ENCODE results near the gene AWAT1.
"Not testable (repeated sequence)": the region's sequence is repeated elsewhere in the genome, so short reads cannot be mapped to it uniquely, and the experiment has no call there.

The AWAT1 gene

GRCh38 chrX:70241501-70241900 lies 7.0 kb downstream of the AWAT1 start:
- intact Hi-C loops (cut with DNase I; ENCODE audit: low total_unique reads): no loop called here
- Histone ChIP-seq H3K27ac (no peak overlapping the region), H3K4me3 (no peak overlapping the region), H3K4me1 (no peaks in the 10 kb centered on the region), H3K36me3 (no peaks in the 10 kb centered on the region), H3K27me3 (no peaks in the 10 kb centered on the region), H3K9me3 (no peaks in the 10 kb centered on the region)
- no peak for TF ChIP-seq CTCF (IDR thresholded peaks at IDR 0.05)
- no peak for DNase-seq

GRCh38 chrX:70243601-70244000 lies 9.1 kb downstream of the AWAT1 start:
- H3K36me3 ChIP-seq; DNase-seq; H3K9me3 ChIP-seq; H3K4me1 ChIP-seq; H3K27ac ChIP-seq; intact Hi-C loops (cut with DNase I; ENCODE audit: low total_unique reads); H3K27me3 ChIP-seq; H3K4me3 ChIP-seq: not testable (repeated sequence)

GRCh38 chrX:70244881-70245280 lies 10.4 kb downstream of the AWAT1 start:
- DNase-seq: no peak
- no peak for TF ChIP-seq CTCF (IDR thresholded peaks at IDR 0.05)
- H3K27me3 ChIP-seq: no peaks in the 10 kb centered on the region
- H3K4me1 ChIP-seq: no peaks in the 10 kb centered on the region
- no peak overlapping the region for H3K4me3 ChIP-seq
- no peaks in the 10 kb centered on the region for H3K9me3 ChIP-seq
- intact Hi-C loops (cut with DNase I; ENCODE audit: low total_unique reads): no loop called here
- no peaks in the 10 kb centered on the region for H3K36me3 ChIP-seq
- no peak overlapping the region for H3K27ac ChIP-seq

- no peak for TF ChIP-seq CTCF (IDR thresholded peaks at IDR 0.05)
- H3K4me3 ChIP-seq: no peak overlapping the region
Observed at GRCh38 chrX:70247252-70247651, 12.8 kb downstream of the AWAT1 start.

GRCh38 chrX:70252491-70252890 lies 18.0 kb downstream of the AWAT1 start:
- Histone ChIP-seq H3K9me3 (no peaks in the 10 kb centered on the region), H3K4me1 (no peaks in the 10 kb centered on the region), H3K4me3 (no peak overlapping the region), H3K27me3 (no peaks in the 10 kb centered on the region), H3K27ac (no peak overlapping the region), H3K36me3 (no peaks in the 10 kb centered on the region)
- intact Hi-C loops (cut with DNase I; ENCODE audit: low total_unique reads): no loop called here
- DNase-seq: no peak
- no peak for TF ChIP-seq CTCF (IDR thresholded peaks at IDR 0.05)

More at GRCh38 chrX:70247252-70247651, 12.8 kb downstream of the AWAT1 start:
- Histone ChIP-seq H3K4me1 (no peaks in the 10 kb centered on the region), H3K27me3 (no peaks in the 10 kb centered on the region), H3K36me3 (no peaks in the 10 kb centered on the region), H3K27ac (no peak overlapping the region), H3K9me3 (no peaks in the 10 kb centered on the region)
- intact Hi-C loops (cut with DNase I; ENCODE audit: low total_unique reads): no loop called here
- DNase-seq: no peak

GRCh38 chrX:70253377-70254062 lies 19.1 kb downstream of the AWAT1 start:
- H3K4me3 ChIP-seq: no peak overlapping the region
- no peak overlapping the region for H3K27ac ChIP-seq
- intact Hi-C loops (cut with DNase I; ENCODE audit: low total_unique reads): no loop called here

More at GRCh38 chrX:70253377-70254062, 19.1 kb downstream of the AWAT1 start:
- no peaks in the 10 kb centered on the region for H3K36me3 ChIP-seq
- DNase-seq: no peak
- no peaks in the 10 kb centered on the region for H3K4me1 ChIP-seq
- TF ChIP-seq CTCF (IDR thresholded peaks at IDR 0.05): no peak
- no peaks in the 10 kb centered on the region for H3K9me3 ChIP-seq
- no peaks in the 10 kb centered on the region for H3K27me3 ChIP-seq

Measured in tibial artery (tissue), 4 donors.